Stomach smooth muscle (tissue), 2 donors: ENCODE results near the gene SCT.

Experiments
- H3K27ac ChIP-seq: one replicate; pipeline ENCODE4 v1.7.0; 2013; ENCODE audit warnings: mild to moderate bottlenecking, low read length, inconsistent platforms
- H3K27me3 ChIP-seq, 2 donors: one replicate each; pipeline ENCODE4 v1.7.0; 2013; ENCODE audit warnings: low read length in 2 of 2; ENCODE audit not compliant: insufficient read depth in 2 of 2, control insufficient read depth in 1 of 2
- H3K36me3 ChIP-seq, 2 donors: one replicate each; pipeline ENCODE4 v1.7.0; 2013; ENCODE audit warnings: low read length in 2 of 2; ENCODE audit not compliant: control insufficient read depth in 2 of 2, insufficient read depth in 2 of 2
- H3K4me1 ChIP-seq: one replicate; pipeline ENCODE4 v1.7.0; 2013; ENCODE audit warnings: low read length; ENCODE audit not compliant: control insufficient read depth, insufficient read depth
- H3K4me3 ChIP-seq, 2 donors: one replicate each; pipeline ENCODE4 v1.7.0; 2013; ENCODE audit warnings: low read length in 2 of 2
- H3K9ac ChIP-seq, 2 donors: one replicate each; pipeline ENCODE4 v1.7.0; 2013; ENCODE audit warnings: low read length in 2 of 2, mild to moderate bottlenecking in 1 of 2
- H3K9me3 ChIP-seq, 2 donors: one replicate each; pipeline ENCODE4 v1.7.0; 2013; ENCODE audit warnings: low read length in 2 of 2; ENCODE audit not compliant: control insufficient read depth in 2 of 2
- donor health status: healthy.
- donor health status: Pancreatic carcinoma.

SCT gene

GRCh38 chr11:592918-593317, 34.1 kb downstream of the SCT start:
- peaks cover 51 to 60% of the 10 kb centered on the region in 2 donors for H3K36me3 ChIP-seq
- no peaks in the 10 kb centered on the region for H3K27me3 ChIP-seq
- no peak overlapping the region for H3K4me3 ChIP-seq
- peaks cover 2% of the 10 kb centered on the region for H3K4me1 ChIP-seq
- H3K9ac ChIP-seq = no peak overlapping the region
- H3K9me3 ChIP-seq = no peaks in the 10 kb centered on the region
- H3K27ac ChIP-seq = no peak overlapping the region

- no peaks in the 10 kb centered on the region for H3K27me3 ChIP-seq
- H3K9me3 ChIP-seq = no peaks in the 10 kb centered on the region
- H3K36me3 ChIP-seq = peaks cover 52 to 64% of the 10 kb centered on the region in 2 donors
- no peak overlapping the region for H3K4me3 ChIP-seq
- no peak overlapping the region for H3K9ac ChIP-seq
- H3K4me1 ChIP-seq = peaks cover 4% of the 10 kb centered on the region
- no peak overlapping the region for H3K27ac ChIP-seq
Measured at GRCh38 chr11:592501-592900, 34.5 kb downstream of the SCT start.

GRCh38 chr11:590997-591396, 36.0 kb downstream of the SCT start:
- no peaks in the 10 kb centered on the region for H3K27me3 ChIP-seq
- no peak overlapping the region for H3K4me3 ChIP-seq
- H3K36me3 ChIP-seq = peaks cover 51 to 64% of the 10 kb centered on the region in 2 donors
- no peak overlapping the region for H3K27ac ChIP-seq
- peaks cover 4% of the 10 kb centered on the region for H3K4me1 ChIP-seq
- no peaks in the 10 kb centered on the region for H3K9me3 ChIP-seq
- H3K9ac ChIP-seq = no peak overlapping the region

GRCh38 chr11:589798-590197, 37.2 kb downstream of the SCT start:
- no peaks in the 10 kb centered on the region for H3K9me3 ChIP-seq
- peaks cover 47 to 58% of the 10 kb centered on the region in 2 donors for H3K36me3 ChIP-seq

GRCh38 chr11:587978-588380, 39.0 kb downstream of the SCT start:
- Histone ChIP-seq H3K4me3 (no peak overlapping the region), H3K27ac (no peak overlapping the region), H3K9me3 (no peaks in the 10 kb centered on the region), H3K36me3 (peaks cover 44 to 54% of the 10 kb centered on the region in 2 donors), H3K4me1 (peaks cover 4% of the 10 kb centered on the region), H3K9ac (no peak overlapping the region), H3K27me3 (no peaks in the 10 kb centered on the region)

More at GRCh38 chr11:589798-590197, 37.2 kb downstream of the SCT start:
- Histone ChIP-seq H3K27ac (no peak overlapping the region), H3K9ac (no peak overlapping the region), H3K4me1 (peaks cover 4% of the 10 kb centered on the region), H3K4me3 (no peak overlapping the region), H3K27me3 (no peaks in the 10 kb centered on the region)

- Histone ChIP-seq H3K27me3 (no peaks in the 10 kb centered on the region), H3K9me3 (no peaks in the 10 kb centered on the region), H3K4me3 (no peak overlapping the region), H3K4me1 (peaks cover 4% of the 10 kb centered on the region), H3K36me3 (peaks cover 40 to 50% of the 10 kb centered on the region in 2 donors), H3K9ac (no peak overlapping the region), H3K27ac (no peak overlapping the region)
Measured at GRCh38 chr11:587546-587945, 39.4 kb downstream of the SCT start.

GRCh38 chr11:586376-587316, 40.3 kb downstream of the SCT start:
- no peak overlapping the region for H3K4me3 ChIP-seq
- no peak overlapping the region for H3K27ac ChIP-seq
- peaks cover 38 to 49% of the 10 kb centered on the region in 2 donors for H3K36me3 ChIP-seq
- peaks cover 6% of the 10 kb centered on the region for H3K4me1 ChIP-seq
- H3K9me3 ChIP-seq = no peaks in the 10 kb centered on the region
- no peaks in the 10 kb centered on the region for H3K27me3 ChIP-seq
- no peak overlapping the region for H3K9ac ChIP-seq

- Histone ChIP-seq H3K36me3 (peaks cover 28 to 34% of the 10 kb centered on the region in 2 donors), H3K27ac (no peak overlapping the region), H3K9ac (no peak overlapping the region), H3K9me3 (no peaks in the 10 kb centered on the region), H3K27me3 (no peaks in the 10 kb centered on the region), H3K4me3 (no peak overlapping the region), H3K4me1 (peaks cover 21% of the 10 kb centered on the region)
Measured at GRCh38 chr11:584287-584686, 42.7 kb downstream of the SCT start.

GRCh38 chr11:581752-582151, 45.2 kb downstream of the SCT start:
- Histone ChIP-seq H3K9ac (no peak overlapping the region), H3K9me3 (no peaks in the 10 kb centered on the region), H3K36me3 (peaks cover 14 to 19% of the 10 kb centered on the region in 2 donors), H3K27ac (no peak overlapping the region), H3K4me1 (peaks cover 41% of the 10 kb centered on the region), H3K4me3 (no peak overlapping the region), H3K27me3 (no peaks in the 10 kb centered on the region)

GRCh38 chr11:581342-581741, 45.6 kb downstream of the SCT start:
- Histone ChIP-seq H3K4me1 (peaks cover 41% of the 10 kb centered on the region), H3K9ac (no peak overlapping the region), H3K9me3 (no peaks in the 10 kb centered on the region), H3K27me3 (no peaks in the 10 kb centered on the region), H3K27ac (no peak overlapping the region), H3K4me3 (no peak overlapping the region), H3K36me3 (peaks cover 14 to 17% of the 10 kb centered on the region in 2 donors)
